Ascending aorta (tissue), 2 donors: ENCODE data around the gene ZNF558. TPM values are rescaled to one million over a fixed set of nuclear protein-coding genes. Genes with fewer than 3 reads are reported as not detected.
"Not testable (repeated sequence)": the region's sequence is repeated elsewhere in the genome, so short reads cannot be mapped to it uniquely, and the experiment has no call there.

ENCODE experiments used
- DNase-seq, 2 donors: peaks; one replicate each; pipeline ENCODE4 v3.0.0-alpha.2; 2019; ENCODE audit warnings: low spot score in 2 of 2
- H3K27ac ChIP-seq, 2 donors: fragments of 200-600 bp; sonication (generic); one replicate each; pipeline ENCODE4 v1.5.1; 2016 to 2017; ENCODE audit warnings: mild to moderate bottlenecking in 1 of 2
- H3K27me3 ChIP-seq: fragments of 200-600 bp; sonication (generic); one replicate; pipeline ENCODE4 v1.5.1; 2017
- H3K36me3 ChIP-seq, 2 donors: fragments of 200-600 bp; sonication (generic); one replicate each; pipeline ENCODE4 v1.5.1; 2016
- H3K4me1 ChIP-seq, 2 donors: fragments of 200-600 bp; sonication (generic); one replicate each; pipeline ENCODE4 v1.5.1; 2016 to 2017; ENCODE audit warnings: mild to moderate bottlenecking in 1 of 2
- H3K4me3 ChIP-seq, 2 donors: fragments of 200-600 bp; sonication (generic); one replicate each; pipeline ENCODE4 v1.5.1; 2016 to 2017; ENCODE audit warnings: mild to moderate bottlenecking in 1 of 2
- H3K9me3 ChIP-seq, 2 donors: fragments of 200-600 bp; sonication (generic); one replicate each; pipeline ENCODE4 v1.5.1; 2016
- intact Hi-C: fragments of 100-400 bp; cut with DNase I; formaldehyde crosslinking; loops from one replicate; pipeline ENCODE4 v1.15.1; 2023
- total RNA-seq: library from RNA; depleted of rRNA; stranded (reverse); fragments of >200 nt; gene quantifications from one replicate; pipeline ENCODE4 v1.1.0, GENCODE V29; 2016
- TF ChIP-seq, protein P1 (sequence below), 3 experiments: fragments of 200-600 bp in 2 of 3; fragments of 450-650 bp in 1 of 3; sonication (generic) in 2 of 3; IDR thresholded peaks; one replicate each; pipeline ENCODE4 v1.5.1; 2016 to 2019; ENCODE audit warnings: antibody characterized with exemption in 3 of 3, mild to moderate bottlenecking in 1 of 3, moderate library complexity in 1 of 3

Gene ZNF558
- total RNA-seq, 1 donor from 2014 or later, result 12.8 TPM

DNA sequence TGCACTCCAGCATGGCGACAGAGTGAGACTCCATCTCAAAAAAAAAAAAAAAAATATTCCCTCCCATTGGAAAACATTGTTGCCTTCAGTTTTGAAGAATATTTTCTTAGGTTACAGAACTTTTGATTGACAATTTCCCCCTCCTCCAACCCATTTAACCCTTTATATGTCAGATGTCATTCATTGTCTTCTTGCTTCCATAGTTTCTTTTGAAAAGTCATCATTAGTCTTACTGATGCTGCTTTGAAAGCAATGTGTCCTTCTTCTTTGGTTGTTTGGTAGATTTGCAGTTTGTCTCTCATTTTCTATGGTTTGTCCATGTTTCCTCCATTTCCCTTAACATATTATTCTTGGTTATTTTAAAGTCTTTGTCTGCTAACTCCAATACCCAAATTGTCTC lies 25.4 kb downstream of the ZNF558 start:
- peaks cover 55 to 75% of the 10 kb centered on the region in 2 donors for H3K36me3 ChIP-seq
- TF ChIP-seq, protein P1, sequence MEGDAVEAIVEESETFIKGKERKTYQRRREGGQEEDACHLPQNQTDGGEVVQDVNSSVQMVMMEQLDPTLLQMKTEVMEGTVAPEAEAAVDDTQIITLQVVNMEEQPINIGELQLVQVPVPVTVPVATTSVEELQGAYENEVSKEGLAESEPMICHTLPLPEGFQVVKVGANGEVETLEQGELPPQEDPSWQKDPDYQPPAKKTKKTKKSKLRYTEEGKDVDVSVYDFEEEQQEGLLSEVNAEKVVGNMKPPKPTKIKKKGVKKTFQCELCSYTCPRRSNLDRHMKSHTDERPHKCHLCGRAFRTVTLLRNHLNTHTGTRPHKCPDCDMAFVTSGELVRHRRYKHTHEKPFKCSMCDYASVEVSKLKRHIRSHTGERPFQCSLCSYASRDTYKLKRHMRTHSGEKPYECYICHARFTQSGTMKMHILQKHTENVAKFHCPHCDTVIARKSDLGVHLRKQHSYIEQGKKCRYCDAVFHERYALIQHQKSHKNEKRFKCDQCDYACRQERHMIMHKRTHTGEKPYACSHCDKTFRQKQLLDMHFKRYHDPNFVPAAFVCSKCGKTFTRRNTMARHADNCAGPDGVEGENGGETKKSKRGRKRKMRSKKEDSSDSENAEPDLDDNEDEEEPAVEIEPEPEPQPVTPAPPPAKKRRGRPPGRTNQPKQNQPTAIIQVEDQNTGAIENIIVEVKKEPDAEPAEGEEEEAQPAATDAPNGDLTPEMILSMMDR (IDR thresholded peaks at IDR 0.05), result no peak
- intact Hi-C loops, result no loop called here

DNA sequence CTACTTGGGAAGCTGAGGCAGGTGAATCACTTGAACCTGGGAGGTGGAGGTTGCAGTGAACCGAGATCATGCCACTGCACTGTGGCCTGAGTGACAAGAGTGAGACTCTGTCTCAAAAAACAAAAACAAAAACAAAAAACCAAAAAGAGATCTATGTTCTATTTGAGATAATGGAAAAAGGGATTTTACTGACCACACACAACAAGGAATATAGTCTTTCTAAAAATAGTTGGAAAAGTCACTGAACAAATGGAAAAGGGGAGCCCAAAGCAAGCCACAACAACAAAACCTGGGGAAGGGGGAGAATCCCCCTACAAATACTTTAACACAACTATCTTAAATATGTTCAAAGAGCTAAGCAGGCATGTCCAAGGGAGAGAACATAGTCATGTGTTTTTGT lies 37.3 kb downstream of the ZNF558 start:
- intact Hi-C loops, result no loop called here
- no peak for DNase-seq
- H3K4me1 ChIP-seq, result no peaks in the 10 kb centered on the region
- no peaks in the 10 kb centered on the region for H3K27me3 ChIP-seq
- no peaks in the 10 kb centered on the region for H3K36me3 ChIP-seq
- no peak overlapping the region for H3K4me3 ChIP-seq
- no peak overlapping the region for H3K27ac ChIP-seq
- TF ChIP-seq, protein P1 (IDR thresholded peaks at IDR 0.05), result no peak
- peaks cover 15 to 22% of the 10 kb centered on the region in 2 donors for H3K9me3 ChIP-seq

More for the DNA sequence above, 25.4 kb downstream of the ZNF558 start:
- no peak for DNase-seq
- Histone ChIP-seq H3K27me3 (no peaks in the 10 kb centered on the region), H3K4me3 (no peak overlapping the region), H3K27ac (no peak overlapping the region), H3K9me3 (peaks cover 80 to 98% of the 10 kb centered on the region in 2 donors), H3K4me1 (no peaks in the 10 kb centered on the region)

DNA sequence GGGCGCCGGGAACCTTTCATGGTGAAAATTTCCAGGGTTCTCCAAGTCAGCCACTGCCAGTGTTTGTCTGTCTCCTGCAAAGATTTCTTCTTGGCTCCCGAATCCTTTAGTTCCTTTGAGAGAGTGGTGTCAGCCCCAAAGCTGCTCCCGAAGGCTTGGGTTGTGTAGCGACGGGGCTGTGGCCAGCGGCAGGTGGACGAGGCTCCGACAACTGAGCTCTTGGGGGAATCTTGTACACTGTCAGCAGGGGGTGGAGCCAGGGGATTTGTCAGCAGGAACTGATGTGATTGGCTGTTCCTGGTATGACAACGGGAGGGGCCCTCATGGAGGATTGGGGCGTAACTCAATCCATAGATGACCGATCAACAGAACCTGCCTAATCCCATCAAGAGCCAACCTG lies 58.5 kb downstream of the ZNF558 start:
- H3K9me3 ChIP-seq, H3K27ac ChIP-seq, H3K4me3 ChIP-seq, H3K36me3 ChIP-seq, DNase-seq, intact Hi-C loops, H3K4me1 ChIP-seq, H3K27me3 ChIP-seq: not testable (repeated sequence)

DNA sequence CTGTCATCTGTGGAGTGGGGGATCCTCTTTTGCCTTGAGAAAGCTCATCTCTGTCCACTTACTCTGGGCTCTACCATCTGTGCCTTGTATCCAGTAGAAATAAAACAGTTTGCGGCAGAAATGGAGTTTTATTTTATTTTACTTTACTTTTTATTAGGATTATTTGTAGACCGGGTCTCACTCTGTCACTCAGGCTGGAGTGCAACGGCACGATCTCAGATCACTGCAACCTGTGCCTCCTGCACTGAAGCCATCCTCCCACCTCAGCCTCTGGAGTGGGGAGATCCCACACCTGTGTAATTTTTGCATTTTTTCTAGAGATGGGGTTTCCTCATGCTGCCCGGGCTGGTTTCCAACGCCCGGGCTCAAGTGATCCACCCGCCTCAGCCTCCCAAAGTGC lies 62.8 kb downstream of the ZNF558 start:
- not testable (repeated sequence) for H3K4me3 ChIP-seq
- DNase-seq, result peak in 1 of 2 donors; percentile 58

DNA sequence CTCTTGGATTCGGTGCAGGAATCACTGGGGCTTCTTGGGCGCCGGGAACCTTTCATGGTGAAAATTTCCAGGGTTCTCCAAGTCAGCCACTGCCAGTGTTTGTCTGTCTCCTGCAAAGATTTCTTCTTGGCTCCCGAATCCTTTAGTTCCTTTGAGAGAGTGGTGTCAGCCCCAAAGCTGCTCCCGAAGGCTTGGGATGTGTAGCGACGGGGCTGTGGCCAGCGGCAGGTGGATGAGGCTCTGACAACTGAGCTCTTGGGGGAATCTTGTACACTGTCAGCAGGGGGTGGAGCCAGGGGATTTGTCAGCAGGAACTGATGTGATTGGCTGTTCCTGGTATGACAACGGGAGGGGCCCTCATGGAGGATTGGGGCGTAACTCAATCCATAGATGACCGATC lies 64.8 kb downstream of the ZNF558 start:
- H3K4me3 ChIP-seq, H3K27ac ChIP-seq, DNase-seq, H3K4me1 ChIP-seq, H3K27me3 ChIP-seq, H3K9me3 ChIP-seq, intact Hi-C loops, H3K36me3 ChIP-seq: not testable (repeated sequence)

More for the DNA sequence above, 62.8 kb downstream of the ZNF558 start:
- H3K27me3 ChIP-seq, H3K4me1 ChIP-seq, H3K36me3 ChIP-seq, H3K27ac ChIP-seq, H3K9me3 ChIP-seq, intact Hi-C loops: not testable (repeated sequence)

Other genes starting within 250 kb of the ZNF558 start
- 184 TPM for gene ADAMTS10, start 221.6 kb downstream of the ZNF558 start, total RNA-seq
- not detected for gene NFILZ, start 201.7 kb downstream of the ZNF558 start, total RNA-seq
- gene ACTL9, start 133.5 kb downstream of the ZNF558 start, total RNA-seq, result not detected
- not detected for gene OR2Z1, start 110.7 kb downstream of the ZNF558 start, total RNA-seq
- gene MBD3L1, start 73 bp upstream of the ZNF558 start, total RNA-seq, result not detected
- 0.32 TPM for gene MUC16, start 178.1 kb upstream of the ZNF558 start, total RNA-seq